Measurements from ENCODE around the gene RTL1.
A peak's percentile ranks its signal among the peaks of the same experiment; 100 is the strongest.

GRCh38 chr14:100900837-100901390 is 2.6 kb downstream of the RTL1 start:
- TF ChIP-seq POLR2A (IDR thresholded peaks at IDR 0.05; ENCODE audit: low read depth, low read length) (no peak), EZH2 (IDR thresholded peaks at IDR 0.05; ENCODE audit: borderline replicate concordance, low read depth, low read length, severe bottlenecking) (no peak), JUN (IDR thresholded peaks at IDR 0.05; ENCODE audit: borderline replicate concordance, insufficient read depth, insufficient read length, low read depth) (no peak), MAX (IDR thresholded peaks at IDR 0.05; ENCODE audit: insufficient read depth, insufficient read length) (no peak), FOS (IDR thresholded peaks at IDR 0.05; ENCODE audit: borderline replicate concordance, insufficient read depth, low read length) (no peak)
- TF ChIP-seq, protein P1, sequence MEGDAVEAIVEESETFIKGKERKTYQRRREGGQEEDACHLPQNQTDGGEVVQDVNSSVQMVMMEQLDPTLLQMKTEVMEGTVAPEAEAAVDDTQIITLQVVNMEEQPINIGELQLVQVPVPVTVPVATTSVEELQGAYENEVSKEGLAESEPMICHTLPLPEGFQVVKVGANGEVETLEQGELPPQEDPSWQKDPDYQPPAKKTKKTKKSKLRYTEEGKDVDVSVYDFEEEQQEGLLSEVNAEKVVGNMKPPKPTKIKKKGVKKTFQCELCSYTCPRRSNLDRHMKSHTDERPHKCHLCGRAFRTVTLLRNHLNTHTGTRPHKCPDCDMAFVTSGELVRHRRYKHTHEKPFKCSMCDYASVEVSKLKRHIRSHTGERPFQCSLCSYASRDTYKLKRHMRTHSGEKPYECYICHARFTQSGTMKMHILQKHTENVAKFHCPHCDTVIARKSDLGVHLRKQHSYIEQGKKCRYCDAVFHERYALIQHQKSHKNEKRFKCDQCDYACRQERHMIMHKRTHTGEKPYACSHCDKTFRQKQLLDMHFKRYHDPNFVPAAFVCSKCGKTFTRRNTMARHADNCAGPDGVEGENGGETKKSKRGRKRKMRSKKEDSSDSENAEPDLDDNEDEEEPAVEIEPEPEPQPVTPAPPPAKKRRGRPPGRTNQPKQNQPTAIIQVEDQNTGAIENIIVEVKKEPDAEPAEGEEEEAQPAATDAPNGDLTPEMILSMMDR (IDR thresholded peaks at IDR 0.05; ENCODE audit: extremely low read depth in 1 of 2, insufficient read depth in 1 of 2, low read depth in 1 of 2, low read length in 2 of 2) = peak; percentile 8 to 42

Data from endothelial cell of umbilical vein (primary cell).